GM23338 (cell line): Measurements from ENCODE around the gene HDDC3. TPM values are rescaled to one million over a fixed set of nuclear protein-coding genes. Genes with fewer than 3 reads are reported as not detected.

ENCODE experiments used
- ATAC-seq: fragments of 200-7000 bp; cut with Tn5 transposase; 3 replicates; pipeline ENCODE4 v1.9.1; 2020
- DNase-seq: peaks from one replicate; pipeline ENCODE4 v3.0.0-alpha.2; 2015; ENCODE audit warnings: low spot score
- H2AFZ ChIP-seq: fragments of 200-600 bp; sonication (generic); 2 replicates; pipeline ENCODE4 v1.8.0; 2016; ENCODE audit warnings: antibody characterized with exemption, mild to moderate bottlenecking, moderate library complexity
- H3F3A ChIP-seq: fragments of 200-600 bp; sonication (generic); replicated peaks from 2 replicates; pipeline ENCODE4 v1.8.0; 2017; ENCODE audit warnings: antibody characterized with exemption, mixed run types, low read depth
- H3K27ac ChIP-seq: fragments of 200-600 bp; sonication (generic); 2 replicates; pipeline ENCODE4 v1.6.1; 2016; ENCODE audit warnings: low read depth
- H3K27me3 ChIP-seq: fragments of 200-600 bp; sonication (generic); 2 replicates; pipeline ENCODE4 v1.8.0; 2016; ENCODE audit warnings: mild to moderate bottlenecking, mixed run types, moderate library complexity; ENCODE audit not compliant: insufficient read depth
- H3K36me3 ChIP-seq: fragments of 200-600 bp; sonication (generic); 2 replicates; pipeline ENCODE4 v1.8.0; 2016; ENCODE audit warnings: mild to moderate bottlenecking; ENCODE audit not compliant: insufficient read depth
- H3K4me1 ChIP-seq: fragments of 200-600 bp; sonication (generic); 2 replicates; pipeline ENCODE4 v1.8.0; 2016; ENCODE audit warnings: mild to moderate bottlenecking, moderate library complexity; ENCODE audit not compliant: insufficient read depth
- H3K4me2 ChIP-seq: fragments of 200-600 bp; sonication (generic); 2 replicates; pipeline ENCODE4 v1.7.1; 2017; ENCODE audit warnings: mixed run types
- H3K4me3 ChIP-seq: fragments of 200-600 bp; sonication (generic); 2 replicates; pipeline ENCODE4 v1.6.1; 2016; ENCODE audit warnings: mixed run types
- H3K79me2 ChIP-seq: fragments of 200-600 bp; sonication (generic); replicated peaks from 2 replicates; pipeline ENCODE4 v1.8.0; 2017; ENCODE audit warnings: mild to moderate bottlenecking; ENCODE audit not compliant: insufficient read depth
- H3K9me2 ChIP-seq: fragments of 200-600 bp; sonication (generic); 2 replicates; pipeline ENCODE4 v1.8.0; 2017; ENCODE audit not compliant: insufficient read depth
- H4K20me1 ChIP-seq: fragments of 200-600 bp; sonication (generic); replicated peaks from 2 replicates; pipeline ENCODE4 v1.8.0; 2017; ENCODE audit warnings: mild to moderate bottlenecking; ENCODE audit not compliant: insufficient read depth
- H3K27ac Mint-ChIP-seq: 2 replicates; pipeline ENCODE4 v1.8.0; 2020; ENCODE audit warnings: inconsistent platforms, mild to moderate bottlenecking, moderate library complexity, mixed read lengths
- H3K27me3 Mint-ChIP-seq: 3 replicates; pipeline ENCODE4 v1.8.0; 2022; ENCODE audit warnings: low read depth, mild to moderate bottlenecking, moderate library complexity, mixed read lengths, inconsistent platforms; ENCODE audit not compliant: insufficient read depth, poor library complexity
- H3K36me3 Mint-ChIP-seq: 3 replicates; pipeline ENCODE4 v1.8.0; 2021; ENCODE audit warnings: low read depth, mild to moderate bottlenecking, inconsistent platforms, moderate library complexity, mixed read lengths
- H3K4me1 Mint-ChIP-seq: 3 replicates; pipeline ENCODE4 v1.8.0; 2020; ENCODE audit warnings: mild to moderate bottlenecking, inconsistent platforms, mixed read lengths
- H3K4me3 Mint-ChIP-seq: 3 replicates; pipeline ENCODE4 v1.8.0; 2021; ENCODE audit warnings: moderate library complexity, mild to moderate bottlenecking, inconsistent platforms, mixed read lengths
- H3K9me3 Mint-ChIP-seq: 3 replicates; pipeline ENCODE4 v1.8.0; 2020; ENCODE audit warnings: moderate library complexity, mild to moderate bottlenecking, inconsistent platforms, mixed read lengths
- CREB1 ChIP-seq: fragments of 250-450 bp; sonication (Bioruptor Pico); IDR thresholded peaks from 2 replicates; pipeline ENCODE4 v1.5.0; 2020; ENCODE audit warnings: low read depth, mild to moderate bottlenecking, moderate library complexity
- EZH2 ChIP-seq: fragments of 200-600 bp; sonication (generic); IDR thresholded peaks from one replicate; pipeline ENCODE4 v1.8.0; 2017; ENCODE audit warnings: antibody characterized with exemption, mild to moderate bottlenecking, low read depth; ENCODE audit not compliant: unreplicated experiment
- EZH2phosphoT487 ChIP-seq: fragments of 200-600 bp; sonication (generic); IDR thresholded peaks from one replicate; pipeline ENCODE4 v1.8.1; 2018; ENCODE audit warnings: antibody characterized with exemption; ENCODE audit not compliant: unreplicated experiment
- JUNB ChIP-seq: IDR thresholded peaks from one replicate; pipeline ENCODE4 v1.6.1; 2016; ENCODE audit warnings: antibody characterized with exemption; ENCODE audit not compliant: unreplicated experiment
- NANOG ChIP-seq: IDR thresholded peaks from 2 replicates; pipeline ENCODE4 v1.6.1; 2016; ENCODE audit warnings: antibody characterized with exemption, borderline replicate concordance
- POLR2AphosphoS5 ChIP-seq: IDR thresholded peaks from 2 replicates; pipeline ENCODE4 v1.6.1; 2016; ENCODE audit warnings: antibody characterized with exemption, low read depth
- STAT1 ChIP-seq: IDR thresholded peaks from one replicate; pipeline ENCODE4 v1.6.1; 2016; ENCODE audit warnings: antibody characterized with exemption; ENCODE audit not compliant: unreplicated experiment
- ZNF114 ChIP-seq: fragments of 250-450 bp; sonication (Bioruptor Pico); IDR thresholded peaks from 2 replicates; pipeline ENCODE4 v1.5.0; 2020; ENCODE audit warnings: mild to moderate bottlenecking, moderate library complexity
- ZNF331 ChIP-seq: fragments of 250-450 bp; sonication (Bioruptor Pico); IDR thresholded peaks from 2 replicates; pipeline ENCODE4 v1.5.0; 2020; ENCODE audit warnings: low read depth, mild to moderate bottlenecking, moderate library complexity
- polyA plus RNA-seq: library from polyadenylated mRNA; unstranded; fragments of >200 nt; fragmentation: Nextera tagmentation; extraction: Ambion mirVana; gene quantifications from 2 replicates; pipeline ENCODE4 v1.2.1, GENCODE V29; 2016
- total RNA-seq: library from RNA; depleted of rRNA; stranded (reverse); fragments of >200 nt; shearing (Covaris generic); gene quantifications from 2 replicates; pipeline ENCODE4 v1.2.3, GENCODE V29; 2014
- TF ChIP-seq, protein P1 (sequence below): IDR thresholded peaks from 2 replicates; pipeline ENCODE4 v1.6.1; 2016; ENCODE audit warnings: antibody characterized with exemption
- TF ChIP-seq, protein P2 (sequence below), 2 experiments: fragments of 200-600 bp in 1 of 2; sonication (generic) in 1 of 2; conservative IDR thresholded peaks; 2 replicates each; pipeline versions ENCODE4 v1.5.1 to v1.6.1; 2016 to 2017; ENCODE audit warnings: antibody characterized with exemption in 2 of 2, low read depth in 2 of 2, mild to moderate bottlenecking in 2 of 2, moderate library complexity in 1 of 2
- TF ChIP-seq, protein P3 (sequence below): fragments of 250-450 bp; sonication (Bioruptor Pico); IDR thresholded peaks from 2 replicates; pipeline ENCODE4 v1.5.0; 2020; ENCODE audit warnings: mild to moderate bottlenecking, moderate library complexity
- TF ChIP-seq, protein P4 (sequence below): IDR thresholded peaks from one replicate; pipeline ENCODE4 v1.6.1; 2018; ENCODE audit warnings: antibody characterized with exemption; ENCODE audit not compliant: unreplicated experiment

HDDC3 gene
- total and polyA plus RNA-seq, 2 experiments from 2014 or later, result 17.4 to 19.0 TPM

DNA sequence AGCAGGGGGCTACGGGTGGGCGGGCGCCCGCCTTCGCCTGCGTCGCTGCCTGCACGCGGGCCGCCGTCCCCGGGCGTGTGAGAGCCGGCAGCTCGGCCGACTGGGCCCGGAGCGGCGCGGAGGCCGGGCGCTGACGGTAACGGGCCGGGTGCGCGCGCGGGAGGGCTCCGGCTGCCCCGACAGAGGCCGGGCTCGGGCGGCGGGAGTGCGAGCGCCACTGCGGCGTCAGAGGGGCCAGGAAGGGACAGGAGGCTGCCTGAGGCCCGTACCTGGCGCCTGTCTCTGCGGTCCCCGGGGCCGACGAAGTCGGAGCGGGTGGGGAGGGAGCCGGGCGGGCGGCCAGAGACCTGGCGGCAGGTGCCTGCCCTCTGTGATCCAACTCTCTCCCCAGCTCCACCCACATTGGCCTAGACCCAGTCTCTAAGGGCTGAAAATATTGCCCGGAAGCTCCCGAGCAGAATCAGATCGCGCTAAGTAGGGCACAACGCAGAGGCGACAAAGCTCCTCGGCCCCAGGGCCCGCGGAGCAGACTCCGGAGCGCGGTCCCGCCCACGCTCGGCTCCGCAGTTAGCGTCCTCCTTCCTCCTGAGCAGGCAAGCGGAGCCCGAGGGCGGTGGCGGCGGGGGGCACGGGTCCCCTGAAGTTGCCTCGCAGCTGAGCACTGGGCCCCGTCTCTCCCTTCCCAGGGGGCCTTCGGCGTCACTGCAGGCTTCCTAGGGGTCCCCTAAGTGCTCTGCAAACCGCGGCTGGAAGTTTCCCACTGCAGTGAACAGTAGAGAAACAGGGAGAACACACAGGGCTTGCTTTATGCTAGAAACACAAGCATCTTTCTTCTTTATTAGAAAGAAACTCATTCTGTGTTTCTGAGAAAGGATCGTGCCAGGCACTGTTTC is 29.3 kb downstream of the HDDC3 start, which contains the start of gene MAN2A2:
Gene MAN2A2 (plus strand): TSS at position 463 of the 893 bp plus-strand sequence. CDS start 906 bp downstream, outside the sequence.
- no peak for TF ChIP-seq CREB1 (CRISPR knock-in tag)
- TF ChIP-seq, protein P1, sequence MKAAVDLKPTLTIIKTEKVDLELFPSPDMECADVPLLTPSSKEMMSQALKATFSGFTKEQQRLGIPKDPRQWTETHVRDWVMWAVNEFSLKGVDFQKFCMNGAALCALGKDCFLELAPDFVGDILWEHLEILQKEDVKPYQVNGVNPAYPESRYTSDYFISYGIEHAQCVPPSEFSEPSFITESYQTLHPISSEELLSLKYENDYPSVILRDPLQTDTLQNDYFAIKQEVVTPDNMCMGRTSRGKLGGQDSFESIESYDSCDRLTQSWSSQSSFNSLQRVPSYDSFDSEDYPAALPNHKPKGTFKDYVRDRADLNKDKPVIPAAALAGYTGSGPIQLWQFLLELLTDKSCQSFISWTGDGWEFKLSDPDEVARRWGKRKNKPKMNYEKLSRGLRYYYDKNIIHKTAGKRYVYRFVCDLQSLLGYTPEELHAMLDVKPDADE, result no peak
- TF ChIP-seq STAT1, result no peak
- no peak for TF ChIP-seq NANOG
- TF ChIP-seq POLR2AphosphoS5, result no peak
- no peak for TF ChIP-seq JUNB
- TF ChIP-seq ZNF331, result no peak
- TF ChIP-seq EZH2phosphoT487, result no peak
- no peak for TF ChIP-seq ZNF114 (CRISPR knock-in tag)
- TF ChIP-seq EZH2, result no peak
- TF ChIP-seq, protein P2, sequence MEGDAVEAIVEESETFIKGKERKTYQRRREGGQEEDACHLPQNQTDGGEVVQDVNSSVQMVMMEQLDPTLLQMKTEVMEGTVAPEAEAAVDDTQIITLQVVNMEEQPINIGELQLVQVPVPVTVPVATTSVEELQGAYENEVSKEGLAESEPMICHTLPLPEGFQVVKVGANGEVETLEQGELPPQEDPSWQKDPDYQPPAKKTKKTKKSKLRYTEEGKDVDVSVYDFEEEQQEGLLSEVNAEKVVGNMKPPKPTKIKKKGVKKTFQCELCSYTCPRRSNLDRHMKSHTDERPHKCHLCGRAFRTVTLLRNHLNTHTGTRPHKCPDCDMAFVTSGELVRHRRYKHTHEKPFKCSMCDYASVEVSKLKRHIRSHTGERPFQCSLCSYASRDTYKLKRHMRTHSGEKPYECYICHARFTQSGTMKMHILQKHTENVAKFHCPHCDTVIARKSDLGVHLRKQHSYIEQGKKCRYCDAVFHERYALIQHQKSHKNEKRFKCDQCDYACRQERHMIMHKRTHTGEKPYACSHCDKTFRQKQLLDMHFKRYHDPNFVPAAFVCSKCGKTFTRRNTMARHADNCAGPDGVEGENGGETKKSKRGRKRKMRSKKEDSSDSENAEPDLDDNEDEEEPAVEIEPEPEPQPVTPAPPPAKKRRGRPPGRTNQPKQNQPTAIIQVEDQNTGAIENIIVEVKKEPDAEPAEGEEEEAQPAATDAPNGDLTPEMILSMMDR (conservative IDR thresholded peaks at IDR 0.05; ENCODE audit: low read depth in 2 of 2), result no peak
- TF ChIP-seq, protein P3, sequence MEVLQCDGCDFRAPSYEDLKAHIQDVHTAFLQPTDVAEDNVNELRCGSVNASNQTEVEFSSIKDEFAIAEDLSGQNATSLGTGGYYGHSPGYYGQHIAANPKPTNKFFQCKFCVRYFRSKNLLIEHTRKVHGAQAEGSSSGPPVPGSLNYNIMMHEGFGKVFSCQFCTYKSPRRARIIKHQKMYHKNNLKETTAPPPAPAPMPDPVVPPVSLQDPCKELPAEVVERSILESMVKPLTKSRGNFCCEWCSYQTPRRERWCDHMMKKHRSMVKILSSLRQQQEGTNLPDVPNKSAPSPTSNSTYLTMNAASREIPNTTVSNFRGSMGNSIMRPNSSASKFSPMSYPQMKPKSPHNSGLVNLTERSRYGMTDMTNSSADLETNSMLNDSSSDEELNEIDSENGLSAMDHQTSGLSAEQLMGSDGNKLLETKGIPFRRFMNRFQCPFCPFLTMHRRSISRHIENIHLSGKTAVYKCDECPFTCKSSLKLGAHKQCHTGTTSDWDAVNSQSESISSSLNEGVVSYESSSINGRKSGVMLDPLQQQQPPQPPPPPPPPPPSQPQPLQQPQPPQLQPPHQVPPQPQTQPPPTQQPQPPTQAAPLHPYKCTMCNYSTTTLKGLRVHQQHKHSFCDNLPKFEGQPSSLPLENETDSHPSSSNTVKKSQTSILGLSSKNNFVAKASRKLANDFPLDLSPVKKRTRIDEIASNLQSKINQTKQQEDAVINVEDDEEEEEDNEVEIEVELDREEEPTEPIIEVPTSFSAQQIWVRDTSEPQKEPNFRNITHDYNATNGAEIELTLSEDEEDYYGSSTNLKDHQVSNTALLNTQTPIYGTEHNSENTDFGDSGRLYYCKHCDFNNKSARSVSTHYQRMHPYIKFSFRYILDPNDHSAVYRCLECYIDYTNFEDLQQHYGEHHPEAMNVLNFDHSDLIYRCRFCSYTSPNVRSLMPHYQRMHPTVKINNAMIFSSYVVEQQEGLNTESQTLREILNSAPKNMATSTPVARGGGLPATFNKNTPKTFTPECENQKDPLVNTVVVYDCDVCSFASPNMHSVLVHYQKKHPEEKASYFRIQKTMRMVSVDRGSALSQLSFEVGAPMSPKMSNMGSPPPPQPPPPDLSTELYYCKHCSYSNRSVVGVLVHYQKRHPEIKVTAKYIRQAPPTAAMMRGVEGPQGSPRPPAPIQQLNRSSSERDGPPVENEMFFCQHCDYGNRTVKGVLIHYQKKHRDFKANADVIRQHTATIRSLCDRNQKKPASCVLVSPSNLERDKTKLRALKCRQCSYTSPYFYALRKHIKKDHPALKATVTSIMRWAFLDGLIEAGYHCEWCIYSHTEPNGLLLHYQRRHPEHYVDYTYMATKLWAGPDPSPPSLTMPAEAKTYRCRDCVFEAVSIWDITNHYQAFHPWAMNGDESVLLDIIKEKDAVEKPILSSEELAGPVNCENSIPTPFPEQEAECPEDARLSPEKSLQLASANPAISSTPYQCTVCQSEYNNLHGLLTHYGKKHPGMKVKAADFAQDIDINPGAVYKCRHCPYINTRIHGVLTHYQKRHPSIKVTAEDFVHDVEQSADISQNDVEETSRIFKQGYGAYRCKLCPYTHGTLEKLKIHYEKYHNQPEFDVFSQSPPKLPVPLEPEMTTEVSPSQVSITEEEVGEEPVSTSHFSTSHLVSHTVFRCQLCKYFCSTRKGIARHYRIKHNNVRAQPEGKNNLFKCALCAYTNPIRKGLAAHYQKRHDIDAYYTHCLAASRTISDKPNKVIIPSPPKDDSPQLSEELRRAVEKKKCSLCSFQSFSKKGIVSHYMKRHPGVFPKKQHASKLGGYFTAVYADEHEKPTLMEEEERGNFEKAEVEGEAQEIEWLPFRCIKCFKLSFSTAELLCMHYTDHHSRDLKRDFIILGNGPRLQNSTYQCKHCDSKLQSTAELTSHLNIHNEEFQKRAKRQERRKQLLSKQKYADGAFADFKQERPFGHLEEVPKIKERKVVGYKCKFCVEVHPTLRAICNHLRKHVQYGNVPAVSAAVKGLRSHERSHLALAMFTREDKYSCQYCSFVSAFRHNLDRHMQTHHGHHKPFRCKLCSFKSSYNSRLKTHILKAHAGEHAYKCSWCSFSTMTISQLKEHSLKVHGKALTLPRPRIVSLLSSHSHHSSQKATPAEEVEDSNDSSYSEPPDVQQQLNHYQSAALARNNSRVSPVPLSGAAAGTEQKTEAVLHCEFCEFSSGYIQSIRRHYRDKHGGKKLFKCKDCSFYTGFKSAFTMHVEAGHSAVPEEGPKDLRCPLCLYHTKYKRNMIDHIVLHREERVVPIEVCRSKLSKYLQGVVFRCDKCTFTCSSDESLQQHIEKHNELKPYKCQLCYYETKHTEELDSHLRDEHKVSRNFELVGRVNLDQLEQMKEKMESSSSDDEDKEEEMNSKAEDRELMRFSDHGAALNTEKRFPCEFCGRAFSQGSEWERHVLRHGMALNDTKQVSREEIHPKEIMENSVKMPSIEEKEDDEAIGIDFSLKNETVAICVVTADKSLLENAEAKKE (CRISPR knock-in tag), result no peak
- TF ChIP-seq, protein P4, sequence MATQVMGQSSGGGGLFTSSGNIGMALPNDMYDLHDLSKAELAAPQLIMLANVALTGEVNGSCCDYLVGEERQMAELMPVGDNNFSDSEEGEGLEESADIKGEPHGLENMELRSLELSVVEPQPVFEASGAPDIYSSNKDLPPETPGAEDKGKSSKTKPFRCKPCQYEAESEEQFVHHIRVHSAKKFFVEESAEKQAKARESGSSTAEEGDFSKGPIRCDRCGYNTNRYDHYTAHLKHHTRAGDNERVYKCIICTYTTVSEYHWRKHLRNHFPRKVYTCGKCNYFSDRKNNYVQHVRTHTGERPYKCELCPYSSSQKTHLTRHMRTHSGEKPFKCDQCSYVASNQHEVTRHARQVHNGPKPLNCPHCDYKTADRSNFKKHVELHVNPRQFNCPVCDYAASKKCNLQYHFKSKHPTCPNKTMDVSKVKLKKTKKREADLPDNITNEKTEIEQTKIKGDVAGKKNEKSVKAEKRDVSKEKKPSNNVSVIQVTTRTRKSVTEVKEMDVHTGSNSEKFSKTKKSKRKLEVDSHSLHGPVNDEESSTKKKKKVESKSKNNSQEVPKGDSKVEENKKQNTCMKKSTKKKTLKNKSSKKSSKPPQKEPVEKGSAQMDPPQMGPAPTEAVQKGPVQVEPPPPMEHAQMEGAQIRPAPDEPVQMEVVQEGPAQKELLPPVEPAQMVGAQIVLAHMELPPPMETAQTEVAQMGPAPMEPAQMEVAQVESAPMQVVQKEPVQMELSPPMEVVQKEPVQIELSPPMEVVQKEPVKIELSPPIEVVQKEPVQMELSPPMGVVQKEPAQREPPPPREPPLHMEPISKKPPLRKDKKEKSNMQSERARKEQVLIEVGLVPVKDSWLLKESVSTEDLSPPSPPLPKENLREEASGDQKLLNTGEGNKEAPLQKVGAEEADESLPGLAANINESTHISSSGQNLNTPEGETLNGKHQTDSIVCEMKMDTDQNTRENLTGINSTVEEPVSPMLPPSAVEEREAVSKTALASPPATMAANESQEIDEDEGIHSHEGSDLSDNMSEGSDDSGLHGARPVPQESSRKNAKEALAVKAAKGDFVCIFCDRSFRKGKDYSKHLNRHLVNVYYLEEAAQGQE, result no peak
- DNase-seq, result peak; percentile 70
- peaks cover 15% of the 10 kb centered on the region for H3F3A ChIP-seq
- H2AFZ ChIP-seq, result peak within 1 kb of the TSS; percentile 93
- peak within 1 kb of the TSS; percentile 86 for H3K4me3 Mint-ChIP-seq
- no peaks in the 10 kb centered on the region for H3K79me2 ChIP-seq
- H3K9me2 ChIP-seq, result no peaks in the 10 kb centered on the region
- peaks cover 15% of the 10 kb centered on the region for H3K4me1 Mint-ChIP-seq
- H3K27ac ChIP-seq, result peak within 1 kb of the TSS; percentile 27; the same call in 1 of the 2 replicates
- H3K4me3 ChIP-seq, result peak within 1 kb of the TSS; percentile 84
- peaks cover 18% of the 10 kb centered on the region for H3K4me1 ChIP-seq
- H3K27ac Mint-ChIP-seq, result no peak within 1 kb of the TSS
- no peaks in the 10 kb centered on the region for H3K36me3 ChIP-seq
- no peaks in the 10 kb centered on the region for H4K20me1 ChIP-seq
- peak; percentile 51 for ATAC-seq
- peaks cover 24% of the 10 kb centered on the region for H3K27me3 Mint-ChIP-seq
- peaks cover 24% of the 10 kb centered on the region for H3K27me3 ChIP-seq
- peaks cover 11% of the 10 kb centered on the region for H3K36me3 Mint-ChIP-seq
- H3K9me3 Mint-ChIP-seq, result no peaks in the 10 kb centered on the region; the same call in 2 of the 3 replicates
- peak within 1 kb of the TSS; percentile 81 for H3K4me2 ChIP-seq
